Astrocyte (in vitro differentiated cells and primary cell): Measurements from ENCODE around the gene RAD52. TPM values are rescaled to one million over a fixed set of nuclear protein-coding genes. Genes with fewer than 3 reads are reported as not detected.

Experiments used
- DNase-seq: peaks from one replicate; pipeline ENCODE4 v3.0.0-alpha.2; 2010; ENCODE audit warnings: low read depth
- FAIRE-seq: peaks from 2 replicates; lab custom pipeline; 2011; peaks lifted over from hg19 to GRCh38; lab: Jason Lieb, UNC
- H2AFZ ChIP-seq: 2 replicates; pipeline ENCODE4 v1.6.0; 2012; ENCODE audit warnings: low read depth, low read length, inconsistent platforms
- H3K27ac ChIP-seq: 2 replicates; pipeline ENCODE4 v1.5.1; 2011; ENCODE audit warnings: low read depth, low read length, inconsistent platforms
- H3K27me3 ChIP-seq: 2 replicates; pipeline ENCODE4 v1.6.0; 2011; ENCODE audit warnings: low read length, inconsistent platforms; ENCODE audit not compliant: insufficient read depth
- H3K36me3 ChIP-seq: 2 replicates; pipeline ENCODE4 v1.5.1; 2011; ENCODE audit warnings: low read length, inconsistent platforms; ENCODE audit not compliant: insufficient read depth
- H3K4me1 ChIP-seq: 2 replicates; pipeline ENCODE4 v1.5.1; 2011; ENCODE audit warnings: low read length, inconsistent platforms; ENCODE audit not compliant: insufficient read depth
- H3K4me2 ChIP-seq: 2 replicates; pipeline ENCODE4 v1.6.0; 2012; ENCODE audit warnings: low read length, inconsistent platforms
- H3K4me3 ChIP-seq: 2 replicates; pipeline ENCODE4 v1.5.1; 2011; ENCODE audit warnings: low read depth, mild to moderate bottlenecking, low read length, inconsistent platforms; ENCODE audit not compliant: insufficient read depth
- H3K79me2 ChIP-seq: 2 replicates; pipeline ENCODE4 v1.6.0; 2012; ENCODE audit warnings: mild to moderate bottlenecking, low read length, inconsistent platforms; ENCODE audit not compliant: insufficient read depth
- H3K9ac ChIP-seq: 2 replicates; pipeline ENCODE4 v1.6.0; 2012; ENCODE audit warnings: mild to moderate bottlenecking, low read length, inconsistent platforms
- H3K9me3 ChIP-seq: 2 replicates; pipeline ENCODE4 v1.5.1; 2012; ENCODE audit warnings: low read depth, mild to moderate bottlenecking, low read length, inconsistent platforms; ENCODE audit not compliant: insufficient read depth
- H4K20me1 ChIP-seq: 2 replicates; pipeline ENCODE4 v1.6.0; 2012; ENCODE audit warnings: low read length, inconsistent platforms; ENCODE audit not compliant: insufficient read depth
- H3K27ac Mint-ChIP-seq: one replicate; pipeline ENCODE4 v1.8.0; 2021; ENCODE audit warnings: mild to moderate bottlenecking, mixed read lengths; ENCODE audit not compliant: unreplicated experiment
- H3K27me3 Mint-ChIP-seq: one replicate; pipeline ENCODE4 v1.8.0; 2021; ENCODE audit warnings: low read depth, mixed read lengths; ENCODE audit not compliant: unreplicated experiment
- H3K36me3 Mint-ChIP-seq: one replicate; pipeline ENCODE4 v1.8.0; 2021; ENCODE audit warnings: low read depth, mixed read lengths; ENCODE audit not compliant: unreplicated experiment
- H3K4me1 Mint-ChIP-seq: one replicate; pipeline ENCODE4 v1.8.0; 2021; ENCODE audit warnings: low read depth, mixed read lengths; ENCODE audit not compliant: unreplicated experiment
- H3K4me3 Mint-ChIP-seq: one replicate; pipeline ENCODE4 v1.8.0; 2021; ENCODE audit warnings: mild to moderate bottlenecking, moderate library complexity, mixed read lengths; ENCODE audit not compliant: unreplicated experiment
- H3K9me3 Mint-ChIP-seq: one replicate; pipeline ENCODE4 v1.8.0; 2021; ENCODE audit warnings: mild to moderate bottlenecking, mixed read lengths; ENCODE audit not compliant: unreplicated experiment
- EZH2 ChIP-seq: IDR thresholded peaks from 2 replicates; pipeline ENCODE4 v1.6.1; 2012; ENCODE audit warnings: mild to moderate bottlenecking, low read length, inconsistent platforms; ENCODE audit not compliant: insufficient read depth
- total RNA-seq: library from RNA; stranded (reverse); gene quantifications from 2 replicates; pipeline ENCODE4 v1.2.1, GENCODE V29; 2021
- TF ChIP-seq, protein P1 (sequence below): IDR thresholded peaks from 2 replicates; pipeline ENCODE4 v1.5.1; 2011; ENCODE audit warnings: low read depth, mild to moderate bottlenecking, inconsistent platforms, low read length, moderate library complexity; ENCODE audit not compliant: insufficient read depth

The RAD52 gene
- total RNA-seq, 1 donor from 2014 or later = 11.7 TPM

DNA sequence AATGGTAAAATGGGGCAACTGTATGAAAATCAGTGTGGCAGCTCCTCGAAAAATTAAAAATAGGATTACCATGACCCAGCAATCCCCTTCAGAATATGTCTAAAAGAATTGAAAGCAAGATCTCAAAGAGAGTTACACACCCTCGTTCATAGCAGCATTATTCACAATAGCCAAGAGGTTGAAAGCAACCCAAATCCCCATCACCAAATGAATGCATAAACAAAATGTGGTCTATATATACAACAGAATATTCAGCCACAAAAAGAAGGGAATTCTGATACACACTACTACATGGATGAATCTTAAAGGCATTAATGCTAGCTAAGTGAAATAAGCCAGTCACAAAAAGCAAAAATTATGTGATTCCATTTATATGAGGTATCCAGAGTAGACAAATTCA is 27.2 kb downstream of the RAD52 start:
- TF ChIP-seq, protein P1, sequence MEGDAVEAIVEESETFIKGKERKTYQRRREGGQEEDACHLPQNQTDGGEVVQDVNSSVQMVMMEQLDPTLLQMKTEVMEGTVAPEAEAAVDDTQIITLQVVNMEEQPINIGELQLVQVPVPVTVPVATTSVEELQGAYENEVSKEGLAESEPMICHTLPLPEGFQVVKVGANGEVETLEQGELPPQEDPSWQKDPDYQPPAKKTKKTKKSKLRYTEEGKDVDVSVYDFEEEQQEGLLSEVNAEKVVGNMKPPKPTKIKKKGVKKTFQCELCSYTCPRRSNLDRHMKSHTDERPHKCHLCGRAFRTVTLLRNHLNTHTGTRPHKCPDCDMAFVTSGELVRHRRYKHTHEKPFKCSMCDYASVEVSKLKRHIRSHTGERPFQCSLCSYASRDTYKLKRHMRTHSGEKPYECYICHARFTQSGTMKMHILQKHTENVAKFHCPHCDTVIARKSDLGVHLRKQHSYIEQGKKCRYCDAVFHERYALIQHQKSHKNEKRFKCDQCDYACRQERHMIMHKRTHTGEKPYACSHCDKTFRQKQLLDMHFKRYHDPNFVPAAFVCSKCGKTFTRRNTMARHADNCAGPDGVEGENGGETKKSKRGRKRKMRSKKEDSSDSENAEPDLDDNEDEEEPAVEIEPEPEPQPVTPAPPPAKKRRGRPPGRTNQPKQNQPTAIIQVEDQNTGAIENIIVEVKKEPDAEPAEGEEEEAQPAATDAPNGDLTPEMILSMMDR = no peak
- TF ChIP-seq EZH2 = no peak
- H3K27ac Mint-ChIP-seq = peak overlapping the region; percentile 15

DNA sequence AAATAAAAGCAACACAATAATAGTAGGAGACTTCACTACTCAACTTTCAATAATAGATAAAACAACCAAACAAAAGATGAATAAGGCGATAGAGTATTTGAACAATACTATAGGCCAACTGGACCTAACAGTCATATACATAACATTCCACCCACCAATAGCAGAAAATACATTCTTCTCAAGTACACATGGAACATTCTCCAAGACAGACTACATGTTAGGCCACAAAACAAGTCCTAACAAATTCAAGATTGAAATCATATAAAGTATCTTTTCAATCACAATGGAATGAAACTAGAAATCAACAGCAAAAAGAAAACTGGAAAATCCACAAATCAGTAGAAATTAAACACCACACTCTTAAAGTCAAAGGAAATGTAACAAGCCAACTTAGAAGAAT is 28.8 kb downstream of the RAD52 start:
- peaks cover 2% of the 10 kb centered on the region for H3K9me3 Mint-ChIP-seq
- no peak for FAIRE-seq
- H3K9ac ChIP-seq = no peak overlapping the region
- no peaks in the 10 kb centered on the region for H3K27me3 ChIP-seq
- H3K4me3 ChIP-seq = no peak overlapping the region
- H4K20me1 ChIP-seq = no peaks in the 10 kb centered on the region
- no peak overlapping the region for H2AFZ ChIP-seq
- peaks cover 7% of the 10 kb centered on the region for H3K36me3 ChIP-seq
- H3K4me3 Mint-ChIP-seq = no peak overlapping the region
- DNase-seq = no peak
- H3K4me1 Mint-ChIP-seq = no peaks in the 10 kb centered on the region
- TF ChIP-seq, protein P1 = no peak
- no peak for TF ChIP-seq EZH2
- H3K27ac Mint-ChIP-seq = no peak overlapping the region
- H3K9me3 ChIP-seq = no peaks in the 10 kb centered on the region
- no peaks in the 10 kb centered on the region for H3K4me1 ChIP-seq
- H3K27ac ChIP-seq = no peak overlapping the region
- no peaks in the 10 kb centered on the region for H3K27me3 Mint-ChIP-seq
- H3K36me3 Mint-ChIP-seq = peaks cover 23% of the 10 kb centered on the region
- no peak overlapping the region for H3K4me2 ChIP-seq
- no peaks in the 10 kb centered on the region for H3K79me2 ChIP-seq

More for the DNA sequence above, 27.2 kb downstream of the RAD52 start:
- Histone ChIP-seq H3K4me3 (no peak overlapping the region), H3K4me1 (no peaks in the 10 kb centered on the region), H3K9ac (no peak overlapping the region), H3K27ac (no peak overlapping the region), H3K9me3 (no peaks in the 10 kb centered on the region), H3K79me2 (no peaks in the 10 kb centered on the region), H3K4me2 (no peak overlapping the region), H4K20me1 (no peaks in the 10 kb centered on the region), H3K36me3 (peaks cover 12% of the 10 kb centered on the region), H3K27me3 (no peaks in the 10 kb centered on the region), H2AFZ (no peak overlapping the region)
- H3K4me3 Mint-ChIP-seq = no peak overlapping the region
- H3K9me3 Mint-ChIP-seq = no peaks in the 10 kb centered on the region
- H3K4me1 Mint-ChIP-seq = no peaks in the 10 kb centered on the region
- FAIRE-seq = no peak
- H3K27me3 Mint-ChIP-seq = no peaks in the 10 kb centered on the region
- H3K36me3 Mint-ChIP-seq = peaks cover 17% of the 10 kb centered on the region
- DNase-seq = no peak

DNA sequence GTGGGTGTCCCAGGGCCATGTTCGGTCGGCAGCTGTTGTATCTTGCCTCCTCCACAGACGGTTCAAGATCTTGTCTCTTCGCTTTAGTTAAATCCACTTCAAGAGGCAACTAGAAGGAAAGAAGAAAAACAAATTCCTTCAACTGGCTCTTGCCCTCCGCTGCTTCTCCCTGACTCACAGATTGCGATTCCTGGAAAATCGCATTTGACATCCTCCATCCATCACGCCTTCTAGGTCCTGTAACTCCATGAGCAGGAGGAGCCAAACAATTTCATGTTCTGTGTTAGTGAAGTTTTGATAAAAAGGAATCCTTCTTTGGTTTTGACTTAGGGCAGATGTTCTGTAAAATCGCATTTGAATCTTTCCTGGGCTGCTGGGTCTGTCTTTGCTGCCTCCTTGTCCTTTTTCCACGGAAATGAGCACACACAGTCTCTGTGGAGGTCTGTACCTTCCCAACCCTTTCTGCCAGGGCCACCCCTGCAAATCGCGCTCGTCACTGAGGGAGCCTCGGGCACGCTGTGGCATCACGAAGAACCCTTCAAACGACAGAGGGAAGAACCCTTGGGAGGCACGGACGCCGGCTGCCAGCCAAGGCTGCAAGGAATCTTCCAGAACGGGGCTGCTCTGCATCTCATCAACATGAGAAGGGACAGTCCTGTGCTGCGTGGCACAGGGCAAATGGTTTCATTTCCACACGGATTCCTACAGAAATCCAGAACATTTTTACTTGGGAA is 32.6 kb downstream of the RAD52 start:
- peaks cover 18% of the 10 kb centered on the region for H3K4me1 Mint-ChIP-seq
- Histone ChIP-seq H3K9ac (no peak overlapping the region), H3K27ac (no peak overlapping the region), H2AFZ (no peak overlapping the region), H3K4me3 (no peak overlapping the region), H3K79me2 (peaks cover 2% of the 10 kb centered on the region), H3K27me3 (no peaks in the 10 kb centered on the region), H3K4me2 (no peak overlapping the region), H3K4me1 (peaks cover 20% of the 10 kb centered on the region), H3K9me3 (no peaks in the 10 kb centered on the region), H3K36me3 (peaks cover 22% of the 10 kb centered on the region), H4K20me1 (peaks cover 5% of the 10 kb centered on the region)
- TF ChIP-seq, protein P1 = no peak
- no peak for TF ChIP-seq EZH2
- peaks cover 2% of the 10 kb centered on the region for H3K9me3 Mint-ChIP-seq
- H3K27me3 Mint-ChIP-seq = no peaks in the 10 kb centered on the region
- DNase-seq (no peak), FAIRE-seq (no peak)
- peak overlapping the region; percentile 62 for H3K27ac Mint-ChIP-seq
- H3K36me3 Mint-ChIP-seq = peaks cover 29% of the 10 kb centered on the region
- peak overlapping the region; percentile 2 for H3K4me3 Mint-ChIP-seq
